ENCODE measurements around the gene SLC35B1. TPM values are rescaled to one million over a fixed set of nuclear protein-coding genes. Genes with fewer than 3 reads are reported as not detected.

SLC35B1 gene
- total RNA-seq, 6 donors from 2014 or later, result 16.2 to 57.4 (median 42.2) TPM

- H3K9me3 ChIP-seq, result no peaks in the 10 kb centered on the region
- 40 to 59% methylated on average over 3 of the region's 3 CpGs for WGBS, 2 donors
- H3K4me1 ChIP-seq, result peaks cover 41 to 54% (median 51%) of the 10 kb centered on the region in 4 donors
Observed at GRCh38 chr17:49741692-49742076, 33.9 kb upstream of the SLC35B1 start.

GRCh38 chr17:49741009-49741691, 33.4 kb upstream of the SLC35B1 start:
- no peak for TF ChIP-seq EP300 (IDR thresholded peaks at IDR 0.05)
- TF ChIP-seq POLR2A (IDR thresholded peaks at IDR 0.05), result no peak
- no peak for TF ChIP-seq CTCF (IDR thresholded peaks at IDR 0.05)
- no peak for TF ChIP-seq POLR2AphosphoS5 (IDR thresholded peaks at IDR 0.05)
- DNase-seq, result no peak
- H3K4me1 ChIP-seq, result peaks cover 41 to 54% (median 51%) of the 10 kb centered on the region in 4 donors
- H3K4me3 ChIP-seq, result peak overlapping the region in 1 of 4 donors; percentile 1
- no peaks in the 10 kb centered on the region for H3K36me3 ChIP-seq
- no peak for ATAC-seq (ENCODE audit: low FRiP score in 2 of 2)
- 47 to 60% methylated on average over 5 of the region's 5 CpGs for WGBS, 2 donors
- peak overlapping the region; percentile 72 to 85 (median 78) for H3K27ac ChIP-seq
- no peaks in the 10 kb centered on the region for H3K9me3 ChIP-seq
- H3K27me3 ChIP-seq, result no peaks in the 10 kb centered on the region

More at GRCh38 chr17:49741692-49742076, 33.9 kb upstream of the SLC35B1 start:
- TF ChIP-seq POLR2AphosphoS5 (IDR thresholded peaks at IDR 0.05), result no peak
- no peak for TF ChIP-seq POLR2A (IDR thresholded peaks at IDR 0.05)
- TF ChIP-seq EP300 (IDR thresholded peaks at IDR 0.05), result no peak
- no peak for TF ChIP-seq CTCF (IDR thresholded peaks at IDR 0.05)
- DNase-seq, result no peak
- H3K27me3 ChIP-seq, result no peaks in the 10 kb centered on the region
- H3K36me3 ChIP-seq, result no peaks in the 10 kb centered on the region
- no peak for ATAC-seq (ENCODE audit: low FRiP score in 2 of 2)
- H3K4me3 ChIP-seq, result no peak overlapping the region
- H3K27ac ChIP-seq, result peak overlapping the region; percentile 72 to 85 (median 78)

GRCh38 chr17:49739641-49740271, 32.0 kb upstream of the SLC35B1 start:
- DNase-seq (peak; percentile 52 to 89), ATAC-seq (ENCODE audit: low FRiP score in 2 of 2) (peak; percentile 70 to 76)
- Histone ChIP-seq H3K27ac (peak overlapping the region; percentile 72 to 85 (median 78)), H3K4me1 (peaks cover 41 to 54% (median 48%) of the 10 kb centered on the region in 4 donors), H3K9me3 (no peaks in the 10 kb centered on the region), H3K4me3 (peak overlapping the region in 1 of 4 donors; percentile 14), H3K36me3 (no peaks in the 10 kb centered on the region), H3K27me3 (no peaks in the 10 kb centered on the region)
- TF ChIP-seq CTCF (IDR thresholded peaks at IDR 0.05) (no peak), POLR2A (IDR thresholded peaks at IDR 0.05) (no peak), POLR2AphosphoS5 (IDR thresholded peaks at IDR 0.05) (peak; percentile 55 to 81), EP300 (IDR thresholded peaks at IDR 0.05) (peak in 1 of 4 donors; percentile 60)
- WGBS, 2 donors, result 32 to 39% methylated on average over 7 of the region's 7 CpGs

- Histone ChIP-seq H3K36me3 (no peaks in the 10 kb centered on the region), H3K9me3 (no peaks in the 10 kb centered on the region), H3K4me1 (peaks cover 41 to 54% (median 48%) of the 10 kb centered on the region in 4 donors), H3K27me3 (no peaks in the 10 kb centered on the region), H3K4me3 (no peak overlapping the region), H3K27ac (peak overlapping the region; percentile 72 to 85 (median 78))
- TF ChIP-seq CTCF (IDR thresholded peaks at IDR 0.05) (no peak), POLR2AphosphoS5 (IDR thresholded peaks at IDR 0.05) (no peak)
- WGBS, 2 donors, result 67 to 72% methylated on average over 5 of the region's 5 CpGs
- ATAC-seq (ENCODE audit: low FRiP score in 2 of 2) (no peak), DNase-seq (peak in 1 of 2 donors; percentile 40)
Observed at GRCh38 chr17:49738456-49739163, 30.8 kb upstream of the SLC35B1 start.
